ENCODE results near the gene EXT2.
A peak's percentile ranks its signal among the peaks of the same experiment; 100 is the strongest.

EXT2 gene

DNA sequence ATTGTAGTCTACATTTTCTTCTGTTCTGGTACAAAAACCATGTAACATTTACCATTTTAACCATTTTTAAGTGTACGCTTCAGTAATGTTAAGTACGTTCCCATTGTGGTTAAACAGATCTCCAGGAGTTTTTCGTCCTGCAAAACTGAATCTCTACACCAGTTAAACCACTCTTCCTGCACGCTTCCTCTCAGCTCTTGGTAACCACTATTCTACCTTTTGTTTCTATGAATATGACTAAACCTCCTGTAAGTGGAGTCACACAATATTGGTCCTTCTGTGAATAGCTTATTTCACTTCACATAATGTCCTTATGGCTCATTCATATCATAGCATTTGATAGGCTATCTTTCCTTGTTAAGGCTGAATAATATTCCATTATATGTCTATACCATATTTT is 7.1 kb upstream of the EXT2 start:
- no peak for DNase-seq

DNA sequence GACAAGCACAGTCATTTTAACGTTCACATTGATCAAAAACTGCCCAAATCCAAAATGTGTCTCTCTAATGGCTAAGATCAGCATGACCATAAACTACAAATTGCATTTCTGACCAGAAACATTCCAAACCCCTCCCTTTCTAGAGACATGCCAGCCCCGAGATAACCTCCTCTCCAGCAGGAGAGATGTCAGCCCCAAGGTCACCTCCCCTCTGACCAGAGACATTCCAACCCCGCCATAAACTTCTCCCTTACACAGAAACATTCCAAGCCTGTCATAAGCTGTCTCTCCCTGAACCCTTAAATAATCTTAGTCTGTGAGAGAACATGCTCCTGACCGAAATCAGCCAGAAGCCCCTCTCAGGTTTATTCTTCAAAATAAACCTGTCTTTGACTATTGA is 6.6 kb upstream of the EXT2 start:
- DNase-seq: no peak

DNA sequence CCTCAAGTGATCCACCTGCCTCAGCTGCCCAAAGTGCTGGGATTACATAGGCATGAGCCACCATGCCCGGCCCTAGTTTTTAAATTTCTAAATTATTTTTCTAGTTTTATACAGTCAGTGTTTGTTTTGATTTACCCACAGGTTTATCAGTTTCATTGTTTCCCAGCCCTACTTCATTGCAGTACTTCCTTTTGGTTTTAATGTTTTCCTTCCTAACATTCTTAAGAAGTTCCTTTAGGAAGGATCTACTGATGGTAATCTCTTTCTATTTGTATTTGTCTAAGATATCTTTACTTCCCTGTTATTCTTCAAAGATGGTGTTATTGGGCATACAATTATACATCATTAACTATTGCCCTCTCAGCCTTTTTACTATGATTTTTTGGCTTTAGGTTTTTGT is 4.9 kb upstream of the EXT2 start:
- DNase-seq: no peak

DNA sequence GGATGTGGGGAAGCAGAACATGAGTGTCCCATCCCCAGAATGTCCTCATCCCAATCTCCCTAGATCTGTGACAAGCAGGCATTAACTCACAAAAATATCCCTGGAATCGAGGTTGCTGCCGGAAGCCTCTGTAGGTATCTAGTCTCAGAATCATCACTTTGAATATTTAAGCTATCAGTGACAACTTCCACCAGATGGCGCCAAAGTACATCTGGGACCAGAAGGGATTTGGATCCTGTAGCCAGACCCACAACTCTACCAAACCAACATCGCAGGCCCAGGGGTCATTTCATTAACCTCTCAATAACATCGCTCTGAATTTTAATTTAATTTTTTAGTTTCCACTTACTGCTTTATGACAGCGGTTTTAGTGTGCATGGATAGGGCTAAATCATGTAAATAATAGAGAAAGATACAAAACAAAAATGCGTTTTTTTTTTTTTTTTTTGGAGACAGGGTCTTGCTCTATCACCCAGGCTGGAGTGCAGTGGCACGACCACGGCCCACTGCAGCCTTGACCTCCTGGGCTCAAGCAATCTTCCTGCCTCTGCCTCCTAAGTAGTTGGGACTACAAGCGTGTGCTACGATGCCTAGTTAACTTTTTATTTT is 1.1 kb upstream of the EXT2 start:
- peak; percentile 56 for DNase-seq

DNA sequence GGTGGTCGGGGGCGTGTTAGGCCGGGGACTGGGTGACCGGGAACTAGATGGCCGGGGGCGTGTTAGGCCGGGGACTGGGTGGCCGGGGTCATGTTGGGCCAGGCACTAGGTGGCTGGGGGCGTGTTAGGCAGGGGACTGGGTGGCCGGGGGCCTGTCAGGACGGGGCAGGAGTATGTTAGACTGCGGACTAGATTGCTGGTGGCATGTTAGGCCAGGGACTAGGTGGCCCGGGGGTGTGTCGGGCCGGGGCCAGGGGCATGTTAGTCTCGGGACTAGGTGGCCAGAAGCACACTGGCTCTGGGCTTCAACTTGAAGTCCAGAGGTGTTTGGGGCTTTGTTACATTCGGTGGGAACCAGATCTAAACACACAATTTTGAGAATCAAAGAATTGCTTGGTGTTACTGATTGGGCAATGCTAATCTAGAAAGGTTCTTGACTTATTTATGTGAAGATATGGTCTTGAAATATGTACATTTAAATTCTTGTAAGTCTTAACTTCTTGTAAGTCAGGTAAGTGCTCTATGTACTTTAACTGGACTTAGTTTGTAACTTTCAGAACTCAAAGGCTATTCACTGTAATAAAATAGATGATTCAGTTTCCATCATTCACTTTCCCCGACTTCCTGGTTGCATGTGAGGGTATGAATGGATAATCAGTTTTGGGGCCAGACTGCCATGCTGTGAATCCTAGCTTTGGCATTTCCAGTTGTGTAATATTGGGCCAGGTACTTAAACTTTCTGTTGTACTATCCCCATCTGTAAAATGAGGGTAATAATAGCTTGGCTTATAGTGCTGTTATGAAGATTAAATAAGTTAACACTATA is 1.1 kb downstream of the EXT2 start:
- DNase-seq: no peak

DNA sequence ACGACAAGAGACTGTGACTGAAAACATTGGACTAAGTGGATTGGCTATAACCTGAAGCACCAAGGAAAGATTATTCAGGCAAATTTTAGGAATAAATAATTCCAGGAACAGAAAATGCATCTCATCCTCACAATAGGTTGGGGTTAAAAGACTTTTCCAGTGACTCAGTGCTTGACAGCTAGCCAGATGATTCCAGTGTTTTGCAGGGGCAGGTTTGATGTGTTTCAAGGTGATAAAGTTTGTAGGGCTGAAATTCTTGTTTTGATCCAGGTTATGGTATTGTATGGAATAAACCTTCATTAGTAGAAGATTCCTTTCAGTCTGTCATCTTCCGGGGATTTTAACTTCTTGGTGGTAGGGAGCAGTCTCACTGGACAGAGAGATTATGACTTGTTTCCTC is 2.3 kb downstream of the EXT2 start:
- no peak for DNase-seq

DNA sequence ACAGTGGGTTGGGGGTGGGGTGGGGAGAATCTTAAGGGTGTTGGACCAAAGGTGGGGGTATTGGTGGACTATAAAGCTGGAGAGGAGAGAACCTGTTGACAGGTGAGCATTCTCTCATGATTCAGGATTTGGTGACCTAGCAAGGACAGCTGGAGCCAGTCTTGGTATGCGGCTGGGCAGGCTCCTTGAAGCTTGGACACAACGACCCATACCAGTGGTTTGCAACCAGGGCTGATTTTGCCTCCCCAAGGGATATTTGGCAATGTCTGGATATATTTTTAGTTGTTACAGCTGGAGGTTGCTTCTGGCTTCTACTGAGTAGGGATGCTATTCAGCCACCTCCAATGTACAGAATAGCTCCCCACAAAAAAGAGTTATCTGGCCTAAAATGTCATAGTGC is 5.6 kb downstream of the EXT2 start:
- no peak for DNase-seq

DNA sequence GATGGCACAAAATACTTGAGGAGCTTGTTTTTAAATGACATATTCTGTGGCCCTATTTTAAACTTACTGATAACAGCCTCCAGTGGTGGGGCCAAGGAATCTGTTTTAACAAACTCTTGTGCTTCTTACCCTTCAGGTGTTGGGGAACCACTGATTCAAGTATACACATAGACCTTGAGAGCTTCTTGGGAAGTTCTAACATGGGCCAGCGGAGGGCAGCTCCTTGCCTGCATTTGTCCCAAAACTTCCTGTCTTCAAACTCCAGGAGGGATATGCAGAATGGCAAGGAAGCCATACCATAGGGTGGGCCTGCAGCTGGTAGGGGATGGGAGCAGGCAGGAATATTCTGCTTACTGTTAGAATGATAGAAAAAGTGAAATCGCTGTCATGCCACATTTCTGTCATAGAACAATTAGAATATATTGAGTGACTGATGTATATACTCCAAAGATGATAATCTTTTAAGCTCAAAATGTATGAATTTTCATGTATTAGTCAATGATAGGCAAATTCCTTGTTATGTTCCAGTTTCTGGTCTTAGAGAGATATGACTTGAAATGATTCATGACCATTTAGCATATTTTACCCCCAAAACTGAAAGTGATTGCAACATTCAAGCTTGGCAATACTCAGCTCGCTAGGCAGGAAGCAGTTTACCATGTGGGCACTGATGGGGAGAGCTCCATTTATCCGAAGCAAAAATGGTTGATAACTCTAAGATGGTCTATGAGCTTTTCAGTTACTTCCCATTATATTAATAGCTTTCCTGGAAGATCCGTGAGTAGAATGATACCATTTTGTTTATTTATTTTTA is 9.2 kb downstream of the EXT2 start:
- DNase-seq: no peak

DNA sequence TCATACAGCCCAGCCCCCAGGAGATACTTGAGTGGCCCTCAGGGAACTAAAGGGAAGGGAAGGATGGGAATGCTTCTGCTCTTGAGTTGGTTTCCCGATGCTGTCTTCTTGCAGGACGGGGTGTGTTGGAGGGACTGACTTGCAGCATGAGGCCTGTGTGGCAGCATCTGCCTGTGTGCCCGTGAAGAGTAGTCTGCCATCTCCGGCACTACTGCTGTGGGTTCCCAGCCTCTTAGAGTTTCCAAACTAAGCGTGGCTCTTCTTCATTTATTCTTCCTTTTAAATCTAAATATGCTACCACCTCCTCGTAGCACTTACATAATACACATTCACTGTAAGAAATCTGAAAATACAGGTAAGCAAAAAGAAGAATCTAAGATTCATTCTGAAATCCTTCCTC is 12.8 kb downstream of the EXT2 start:
- no peak for DNase-seq

DNA sequence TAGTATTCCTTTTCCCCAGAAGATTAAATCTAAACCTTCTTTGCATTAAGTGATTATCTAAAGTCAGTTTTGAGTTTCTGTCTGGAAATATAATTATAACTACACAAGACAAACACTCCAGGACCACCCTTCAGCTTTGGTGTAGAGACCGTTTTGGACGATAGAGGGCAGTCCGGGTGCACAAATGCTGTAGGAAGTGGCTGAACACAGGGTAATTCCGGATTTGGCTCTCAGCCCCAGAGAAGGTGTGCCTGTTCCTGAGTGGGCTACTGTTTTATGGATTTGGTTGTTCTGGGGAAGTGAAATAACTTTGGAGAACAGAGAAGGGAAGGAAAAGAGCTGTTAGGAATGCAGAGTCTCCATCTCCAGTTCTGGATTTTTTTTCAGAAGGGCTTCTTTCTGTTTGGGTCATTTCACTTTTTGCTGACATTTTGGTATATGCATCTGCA is 14.8 kb downstream of the EXT2 start:
- DNase-seq: no peak

DNA sequence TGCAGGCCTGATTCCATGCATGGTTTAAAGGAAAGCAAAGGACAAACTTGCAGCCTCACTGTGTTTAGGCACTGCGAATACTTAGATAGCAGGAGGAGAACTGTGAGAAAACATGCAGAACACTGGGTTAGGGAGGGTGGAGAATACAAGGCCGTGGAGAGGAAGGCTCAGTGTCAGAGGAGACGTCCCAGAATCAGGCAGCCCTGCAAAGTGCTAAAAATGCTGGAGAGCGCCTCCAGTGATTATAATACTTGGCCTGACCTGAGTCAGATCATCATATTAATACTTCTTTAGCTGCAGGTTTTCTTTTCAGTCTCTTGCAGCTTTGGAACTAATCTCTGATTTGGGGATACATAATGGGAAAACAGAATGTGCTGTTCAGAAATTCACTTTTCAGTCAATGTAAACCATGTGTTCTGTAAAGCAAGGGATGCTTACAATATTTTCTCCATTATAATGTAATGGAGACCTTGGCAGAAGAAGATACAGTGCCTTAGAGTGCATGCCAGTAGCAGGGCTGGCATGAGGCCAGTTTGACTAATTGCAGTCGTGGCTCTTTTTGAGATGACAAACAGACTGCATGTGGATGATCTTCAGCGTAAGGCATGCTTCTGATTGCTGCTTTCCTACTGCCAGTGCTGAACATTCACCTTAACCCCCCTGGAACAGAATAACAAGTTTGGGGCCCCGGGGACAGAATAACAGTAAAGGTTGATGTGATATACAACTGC is 16.8 kb downstream of the EXT2 start:
- DNase-seq: no peak

DNA sequence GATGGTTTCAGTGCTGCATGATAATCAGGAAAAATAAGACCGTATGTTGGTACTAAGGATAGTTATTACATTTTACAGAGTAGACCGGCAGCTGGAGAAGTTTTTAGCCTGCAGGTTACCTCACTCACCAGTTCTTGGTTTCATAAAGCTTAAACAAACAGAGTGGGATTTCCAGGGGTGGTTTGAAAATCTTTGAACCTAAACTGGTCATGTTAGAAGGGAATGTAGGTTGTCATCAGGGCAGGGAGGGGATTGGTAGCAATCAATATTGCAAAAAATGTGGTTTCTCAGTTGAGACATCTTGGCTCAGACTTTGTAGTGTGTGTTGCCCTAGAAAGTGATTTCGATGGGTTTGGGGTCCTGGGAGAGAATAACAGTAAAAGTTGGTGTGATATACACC is 17.5 kb downstream of the EXT2 start:
- no peak for DNase-seq

DNA sequence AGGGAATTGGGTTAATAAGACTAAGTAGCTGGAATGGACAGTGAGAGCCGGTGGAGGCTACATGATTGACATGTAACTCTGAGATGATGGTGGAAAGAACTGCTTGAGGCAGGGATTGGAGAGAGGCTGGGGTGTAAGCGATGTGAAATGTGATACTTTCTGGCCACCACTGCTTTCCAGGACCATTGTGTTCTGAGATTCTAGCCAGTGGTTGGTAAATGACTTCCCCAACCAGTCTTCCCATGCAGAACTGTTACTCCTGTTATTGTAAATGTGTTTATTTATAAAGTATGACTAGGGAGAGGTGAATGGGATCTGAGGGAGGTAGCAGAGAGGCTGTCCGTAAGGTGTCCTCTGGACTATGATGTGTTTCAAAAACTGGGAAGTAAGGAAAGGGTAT is 18.1 kb downstream of the EXT2 start:
- DNase-seq: no peak

DNA sequence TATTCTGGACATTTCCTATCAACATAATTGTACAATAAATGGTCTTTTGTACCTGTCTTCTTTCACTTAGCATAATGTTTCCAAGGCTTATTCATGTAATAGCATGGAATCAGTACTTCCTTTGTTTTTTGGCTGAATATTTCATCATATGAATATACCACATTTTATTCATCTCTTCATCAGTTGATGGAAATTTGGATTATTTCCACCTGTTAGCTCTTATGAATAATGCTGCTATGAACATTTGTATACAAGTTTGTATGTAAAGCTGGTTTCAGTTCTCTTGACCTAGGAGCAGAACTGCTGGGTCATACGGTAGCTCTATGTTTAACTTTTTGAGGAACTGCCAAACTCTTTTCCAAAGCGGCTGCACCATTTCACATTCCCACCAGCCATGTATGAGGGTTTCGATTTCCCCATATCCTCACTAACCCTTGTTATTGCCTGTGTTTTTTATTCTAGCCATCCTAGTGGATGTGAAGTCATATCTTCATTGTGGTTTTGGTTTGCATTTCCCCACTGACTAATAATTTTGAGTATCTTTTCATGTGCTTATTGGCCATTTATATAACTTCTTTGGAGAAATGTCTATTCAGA is 20.9 kb downstream of the EXT2 start:
- no peak for DNase-seq

DNA sequence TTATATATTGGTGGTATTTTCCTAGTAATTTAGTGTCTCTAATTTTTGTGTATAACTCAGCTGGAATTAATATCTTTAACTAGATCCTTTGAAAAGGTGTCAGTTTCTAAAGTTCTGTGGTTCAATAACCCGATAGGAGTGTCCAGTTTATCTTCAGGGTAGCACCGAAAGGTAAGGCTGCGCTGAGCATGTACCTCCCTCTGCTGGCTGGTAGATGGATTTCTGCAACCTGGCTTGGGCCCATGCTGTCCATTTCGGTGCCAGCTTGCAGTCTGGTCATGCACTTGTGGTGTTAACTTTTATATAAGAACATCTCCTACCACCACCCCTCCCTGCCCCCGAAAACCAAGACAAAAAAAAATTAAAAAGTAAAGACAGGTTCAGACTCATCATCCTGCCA is 24.7 kb downstream of the EXT2 start:
- no peak for DNase-seq

DNA sequence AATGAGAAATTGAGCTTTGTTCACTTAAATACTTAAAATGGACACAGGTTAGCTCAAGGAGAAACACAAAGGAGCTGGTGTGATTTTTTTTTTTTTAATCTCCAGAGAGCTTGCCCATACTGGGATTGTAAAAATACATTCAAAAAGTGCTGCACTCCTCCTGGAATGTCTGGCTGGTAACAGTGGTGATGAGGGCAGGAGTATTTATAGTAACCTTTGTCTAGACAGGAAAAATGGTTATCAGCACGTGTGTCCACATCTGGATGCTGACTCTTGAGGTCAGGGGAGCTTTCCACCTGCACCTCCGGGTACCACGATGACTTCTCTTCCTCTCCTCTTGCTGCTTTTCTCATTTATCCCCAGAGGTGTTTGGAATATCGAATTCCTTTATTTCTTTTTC is 30.1 kb downstream of the EXT2 start:
- no peak for DNase-seq

DNA sequence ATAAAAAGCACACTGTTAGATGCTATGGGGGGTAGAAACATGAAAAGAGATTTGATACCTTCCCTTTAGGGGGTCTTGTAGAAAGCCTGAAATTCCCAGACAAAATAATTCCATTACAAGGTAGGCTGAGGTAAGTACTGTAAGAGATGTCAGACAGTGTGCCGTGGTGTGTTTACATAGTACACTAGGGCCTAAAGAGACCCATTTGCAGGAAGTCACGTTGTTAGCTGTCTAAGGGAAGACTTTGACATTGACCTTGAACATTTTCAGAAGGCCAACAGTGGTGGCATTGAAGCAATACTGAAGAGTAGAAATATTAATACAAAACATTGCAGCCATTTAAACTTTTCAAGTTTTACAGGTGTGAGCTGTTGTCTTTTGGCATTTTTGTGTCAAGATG is 30.8 kb downstream of the EXT2 start:
- DNase-seq: no peak

DNA sequence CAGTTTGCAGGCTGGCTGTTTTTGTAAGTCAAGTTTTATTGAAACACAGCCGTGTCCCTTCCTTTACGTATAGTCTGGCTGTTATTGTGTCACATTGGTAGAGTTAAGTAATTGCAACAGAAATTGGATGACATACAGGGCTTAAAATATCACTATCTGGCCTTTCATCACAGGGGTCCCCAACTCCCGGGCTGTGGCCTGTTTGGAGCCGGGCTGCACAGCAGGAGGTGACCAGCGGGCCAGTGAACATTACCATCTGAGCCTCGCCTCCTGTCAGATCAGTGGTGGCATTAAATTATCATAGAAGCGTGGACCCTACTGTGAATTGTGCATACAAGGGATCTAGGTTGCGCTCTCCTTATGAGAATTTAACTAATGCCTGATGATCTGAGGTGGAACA is 31.7 kb downstream of the EXT2 start:
- no peak for DNase-seq

DNA sequence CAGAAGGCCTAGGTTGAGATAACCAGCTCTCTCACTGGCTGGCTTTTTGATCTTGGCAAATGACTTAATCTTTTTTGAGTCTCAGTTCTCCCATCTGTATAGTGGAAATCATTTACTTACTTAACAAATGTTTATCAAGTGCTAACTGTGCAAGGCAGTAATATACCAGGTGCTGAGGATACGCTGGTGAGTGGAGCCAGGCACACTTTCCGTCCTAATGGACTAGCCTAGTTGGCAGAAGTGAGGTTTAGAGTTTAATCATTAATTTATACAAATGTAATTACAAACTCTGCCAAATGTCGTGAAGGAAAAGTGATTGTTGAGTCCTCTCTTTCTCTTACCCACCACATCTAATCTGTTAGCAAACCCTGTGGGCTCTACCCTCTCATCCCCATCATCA is 33.3 kb downstream of the EXT2 start:
- DNase-seq: no peak

DNA sequence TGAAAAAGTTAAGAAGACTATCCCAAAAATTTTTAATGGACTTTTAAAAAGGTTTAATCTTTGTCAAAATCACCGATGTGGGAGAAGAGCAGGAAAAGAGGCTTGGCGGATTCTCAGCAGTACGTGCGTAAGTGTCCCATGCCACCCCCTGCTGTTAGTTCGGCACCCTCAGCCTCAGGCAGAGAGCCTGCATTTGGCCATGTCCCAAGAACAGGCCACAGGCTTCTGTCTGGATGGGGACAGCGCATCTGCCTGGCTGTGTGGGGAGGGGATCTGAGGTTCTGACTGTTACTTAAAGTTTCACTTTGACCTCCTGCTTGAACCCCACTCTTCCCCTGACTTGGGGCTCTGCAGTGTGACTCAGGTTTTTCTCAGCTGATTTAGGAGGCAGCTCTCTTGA is 35.3 kb downstream of the EXT2 start:
- DNase-seq: no peak

DNA sequence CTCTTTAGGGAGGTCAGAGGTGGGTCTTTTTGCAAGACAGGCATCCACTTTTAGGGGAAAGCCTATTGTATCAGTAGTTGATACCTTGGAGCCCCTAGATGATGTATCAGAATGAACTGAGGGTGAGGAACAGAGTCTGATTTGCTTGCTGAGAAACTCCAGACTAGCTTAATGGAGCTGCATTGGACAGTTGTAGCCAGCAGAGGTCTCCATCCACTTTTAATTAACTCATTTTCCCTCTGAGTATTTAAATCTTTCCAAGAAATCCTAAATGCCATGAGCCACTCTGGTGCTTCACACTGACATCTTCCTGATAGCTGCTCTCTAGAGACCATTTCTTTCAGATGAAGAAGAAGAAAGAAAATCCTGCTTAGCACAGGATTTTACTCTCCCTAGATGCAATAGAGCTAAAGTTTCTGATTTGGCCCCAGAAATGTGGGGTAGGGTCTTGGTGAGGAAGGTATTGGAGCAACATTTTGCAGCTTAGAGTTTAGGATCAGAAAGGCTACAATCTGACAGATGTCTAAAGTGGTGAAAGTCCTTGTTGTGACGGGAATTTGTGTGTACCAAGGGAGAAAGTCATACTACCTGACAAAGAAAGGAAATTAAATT is 38.0 kb downstream of the EXT2 start:
- no peak for DNase-seq

DNA sequence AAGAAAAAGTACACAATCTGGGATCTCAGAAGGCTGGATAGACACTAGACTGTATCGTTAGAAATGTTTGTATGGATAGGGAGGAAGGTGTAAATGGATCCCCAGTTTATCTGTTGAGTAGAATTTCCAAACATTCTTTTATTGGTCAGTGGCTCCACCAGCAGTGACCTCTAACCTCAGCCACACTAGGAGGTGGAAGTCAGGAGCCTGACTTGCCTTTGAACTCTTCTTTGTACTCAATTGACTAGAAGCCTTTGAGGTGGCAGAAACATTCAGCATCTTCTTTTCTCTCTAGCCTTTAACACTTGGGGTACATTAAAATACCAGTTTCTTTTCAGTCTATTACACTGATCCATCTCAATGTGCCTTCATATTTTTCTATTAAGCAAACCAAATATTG is 39.1 kb downstream of the EXT2 start:
- no peak for DNase-seq
